NCI-H187 treated with DMSO at 0.1 percent for 48 hours (cell line): ENCODE measurements around the gene SOX6.

Experiments
- DNase-seq: peaks from one replicate; lab custom pipeline; 2025; lab: John Stamatoyannopoulos, UW

Gene SOX6

DNA sequence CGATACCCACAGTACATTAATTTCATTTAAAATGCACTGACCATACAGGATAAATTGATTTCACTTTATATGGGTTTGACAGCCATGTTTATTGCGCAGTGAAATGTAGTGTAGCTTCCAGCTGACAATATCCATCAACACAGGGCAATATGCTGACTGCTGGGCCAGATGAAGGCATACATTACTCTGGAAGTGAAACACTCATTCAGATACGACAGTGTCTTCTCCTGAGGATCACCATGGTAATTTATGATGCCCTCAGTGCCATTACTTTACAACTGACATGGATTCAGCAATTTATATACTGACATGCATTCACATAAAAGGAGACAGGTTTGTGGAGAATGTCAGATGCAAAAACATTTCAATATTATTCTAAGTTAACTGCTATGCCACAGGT lies 365.1 kb downstream of the SOX6 start:
- DNase-seq, result no peak

- DNase-seq, result no peak
Observed at GRCh38 chr11:15989685-15990084, 366.7 kb downstream of the SOX6 start.

DNA sequence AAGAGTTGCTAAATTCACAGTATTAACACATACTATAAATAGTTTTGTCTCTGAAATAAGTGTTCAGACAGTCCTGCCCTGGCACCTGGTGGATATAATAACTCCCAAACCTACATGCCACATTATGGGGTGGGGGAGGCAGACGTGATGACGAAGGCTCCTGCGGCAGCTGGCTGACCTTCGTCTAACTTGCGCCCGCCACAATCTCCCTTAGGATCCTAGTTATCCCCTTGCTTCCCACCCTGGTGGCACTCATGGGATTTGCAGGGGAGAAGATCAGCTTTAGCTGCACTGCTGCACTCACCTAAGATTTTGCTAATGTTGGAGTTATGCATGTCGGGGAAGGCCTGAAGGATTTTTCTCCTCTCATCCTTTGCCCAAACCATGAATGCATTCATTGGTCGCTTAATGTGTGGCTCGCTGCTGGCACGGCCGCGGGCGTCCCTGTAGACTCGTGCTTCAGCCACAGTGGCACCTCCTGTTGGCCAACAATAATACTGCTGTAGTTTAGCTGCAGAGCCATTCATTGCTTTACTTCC lies 367.6 kb downstream of the SOX6 start:
- DNase-seq, result no peak

DNA sequence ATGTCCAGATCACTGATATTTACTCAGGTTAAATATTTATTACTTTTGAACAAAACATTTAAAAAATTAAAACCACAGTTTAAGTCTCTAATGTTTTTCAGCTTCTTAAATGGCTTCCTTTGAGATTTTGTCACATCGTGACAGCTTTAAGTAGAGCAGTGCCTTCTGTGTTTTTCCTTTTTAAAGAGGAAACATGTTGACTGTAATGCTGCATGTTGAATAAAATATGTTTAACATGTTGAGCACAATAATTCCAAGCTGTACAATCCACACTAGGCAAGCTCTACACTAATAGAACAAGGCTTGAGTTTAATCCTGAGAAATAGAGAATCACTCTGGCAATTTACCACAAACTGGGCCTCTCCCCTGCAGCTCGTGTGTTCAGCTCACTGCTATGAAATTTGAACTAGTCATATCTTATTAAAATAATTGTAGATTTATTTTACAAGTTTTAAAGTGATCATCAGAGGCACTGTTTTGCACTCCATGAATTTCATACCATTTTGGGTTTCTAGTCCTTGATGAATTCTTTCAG lies 368.3 kb downstream of the SOX6 start:
- DNase-seq, result no peak

- DNase-seq, result no peak
Observed at GRCh38 chr11:15987046-15987445, 369.3 kb downstream of the SOX6 start.

DNA sequence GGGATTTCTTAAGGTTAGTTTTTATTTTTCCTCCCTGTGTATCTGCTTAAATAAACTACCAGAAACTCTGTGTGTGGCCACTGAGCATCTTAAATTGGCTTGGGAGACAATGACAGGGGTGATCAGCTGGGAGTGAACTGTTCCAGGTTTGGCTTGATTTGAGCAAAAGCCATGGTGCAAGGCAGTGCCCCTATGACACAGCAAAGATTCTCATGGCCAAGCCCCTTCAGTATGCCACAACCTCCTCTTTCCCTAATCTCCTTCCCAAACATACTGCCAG lies 370.5 kb downstream of the SOX6 start:
- no peak for DNase-seq

- no peak for DNase-seq
Observed at GRCh38 chr11:15985127-15985859, 371.1 kb downstream of the SOX6 start.

DNA sequence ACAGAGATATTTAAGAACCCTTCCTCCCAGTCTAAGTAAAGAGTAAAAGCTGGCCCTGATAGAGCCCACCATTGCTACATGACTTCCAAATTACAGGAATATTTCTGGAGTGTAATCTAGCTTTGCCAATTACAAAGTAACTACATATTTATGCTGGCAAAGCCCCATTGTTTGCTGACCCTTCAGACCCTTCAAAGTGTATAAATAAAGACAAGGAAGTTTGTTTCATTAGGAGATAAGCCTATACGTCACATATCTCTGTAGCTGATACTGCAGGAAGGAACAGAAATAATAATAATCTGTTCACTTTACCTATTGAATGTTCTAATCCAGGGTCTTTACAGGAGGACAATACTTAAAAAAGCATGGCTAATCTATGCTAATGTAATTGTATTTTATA lies 375.1 kb downstream of the SOX6 start:
- no peak for DNase-seq

- DNase-seq, result no peak
Observed at GRCh38 chr11:15977116-15977515, 379.2 kb downstream of the SOX6 start.

DNA sequence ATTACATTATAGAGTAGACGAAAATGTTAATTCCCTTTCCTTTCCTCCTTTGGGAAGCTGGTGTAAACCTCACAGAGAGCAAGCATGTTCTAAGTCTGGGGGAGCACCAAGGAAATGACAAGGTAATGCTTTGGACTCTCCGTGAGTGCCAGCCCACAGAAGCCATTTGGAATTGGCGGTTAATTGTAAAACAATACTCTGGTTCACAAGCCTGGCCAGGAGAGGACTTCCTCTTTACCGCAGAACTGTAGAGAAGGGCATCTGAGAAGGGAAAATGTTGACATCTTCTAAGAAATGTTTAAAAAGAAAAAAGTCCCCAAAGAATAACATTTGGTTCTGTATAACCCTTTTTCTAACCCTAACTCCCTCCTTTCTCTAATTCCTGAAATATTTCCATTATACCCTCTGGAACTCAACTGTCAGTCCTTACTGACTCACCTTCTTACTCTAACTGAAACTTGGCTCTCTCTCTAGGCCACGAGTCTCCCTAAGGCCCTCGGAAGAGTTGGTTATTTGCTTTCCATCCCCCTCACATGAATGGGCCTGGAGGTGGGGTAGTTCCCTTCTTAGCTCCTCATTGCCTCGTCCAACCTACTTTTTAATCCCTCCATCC lies 379.8 kb downstream of the SOX6 start:
- no peak for DNase-seq

DNA sequence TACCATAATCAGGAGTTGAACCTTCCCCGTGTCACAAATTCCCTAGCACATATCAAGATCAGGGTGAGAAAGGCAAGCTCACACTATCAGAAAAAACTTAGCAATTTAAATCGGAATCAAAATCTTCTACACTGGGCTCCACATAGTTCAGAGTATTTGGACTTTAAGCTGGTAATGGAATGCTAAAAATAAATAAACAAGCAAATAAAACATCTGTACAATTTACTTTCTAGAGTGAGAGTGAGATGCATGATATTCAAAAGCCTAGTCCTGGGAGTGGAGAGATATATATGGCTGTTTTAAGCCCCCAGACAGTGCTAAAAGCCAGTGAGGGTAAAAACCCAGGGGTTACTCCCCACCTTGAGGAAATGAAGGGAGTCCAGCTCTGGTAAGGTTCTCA lies 380.6 kb downstream of the SOX6 start:
- no peak for DNase-seq

- DNase-seq, result no peak
Observed at GRCh38 chr11:15972838-15973237, 383.5 kb downstream of the SOX6 start.

DNA sequence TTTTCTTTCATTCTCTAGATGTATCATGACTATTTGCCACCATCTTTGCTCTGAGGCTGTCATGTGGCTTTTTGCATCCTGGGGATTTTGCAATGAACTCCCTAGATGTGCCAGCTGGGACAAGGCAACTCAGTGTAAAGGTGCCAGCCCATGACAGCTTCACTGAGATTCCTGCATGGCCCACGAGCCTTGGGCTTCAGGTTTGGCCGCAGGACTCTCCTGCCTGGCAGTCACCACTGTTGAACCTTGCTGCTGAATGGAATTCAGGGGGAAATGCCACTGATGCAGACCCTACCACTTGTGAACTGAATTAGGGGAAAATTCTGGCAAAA lies 385.2 kb downstream of the SOX6 start:
- no peak for DNase-seq

- no peak for DNase-seq
Observed at GRCh38 chr11:15970506-15971214, 385.7 kb downstream of the SOX6 start.

DNA sequence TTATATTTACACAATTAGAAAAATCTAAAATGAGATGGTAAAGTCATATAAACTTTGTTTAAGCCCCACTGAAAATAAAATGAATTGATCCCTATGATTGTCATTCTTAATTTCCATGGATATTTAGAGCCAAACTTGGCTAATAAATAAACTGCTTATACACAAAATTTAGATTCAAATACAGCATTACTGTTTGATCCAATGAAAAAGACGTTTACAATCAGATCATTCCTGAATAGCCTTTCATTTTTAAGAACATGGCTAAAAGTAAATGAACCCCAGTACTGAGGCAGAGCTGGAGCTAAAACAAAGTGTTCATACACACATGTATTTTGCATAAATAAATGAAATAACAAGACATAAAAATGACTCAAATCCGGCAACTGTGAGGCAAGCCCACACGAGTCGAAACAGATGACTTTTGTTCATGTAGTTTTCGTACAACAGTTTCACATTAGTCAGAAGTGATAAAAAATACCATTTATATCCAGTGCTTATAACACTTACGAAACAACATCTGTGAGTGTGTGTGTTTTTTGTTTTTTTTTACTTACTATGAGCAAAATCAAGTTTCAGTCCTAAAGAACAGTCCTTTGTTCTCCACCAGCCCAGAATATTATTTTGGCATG lies 386.5 kb downstream of the SOX6 start:
- DNase-seq, result no peak

GRCh38 chr11:15969281-15969680 lies 387.1 kb downstream of the SOX6 start:
- DNase-seq, result no peak

DNA sequence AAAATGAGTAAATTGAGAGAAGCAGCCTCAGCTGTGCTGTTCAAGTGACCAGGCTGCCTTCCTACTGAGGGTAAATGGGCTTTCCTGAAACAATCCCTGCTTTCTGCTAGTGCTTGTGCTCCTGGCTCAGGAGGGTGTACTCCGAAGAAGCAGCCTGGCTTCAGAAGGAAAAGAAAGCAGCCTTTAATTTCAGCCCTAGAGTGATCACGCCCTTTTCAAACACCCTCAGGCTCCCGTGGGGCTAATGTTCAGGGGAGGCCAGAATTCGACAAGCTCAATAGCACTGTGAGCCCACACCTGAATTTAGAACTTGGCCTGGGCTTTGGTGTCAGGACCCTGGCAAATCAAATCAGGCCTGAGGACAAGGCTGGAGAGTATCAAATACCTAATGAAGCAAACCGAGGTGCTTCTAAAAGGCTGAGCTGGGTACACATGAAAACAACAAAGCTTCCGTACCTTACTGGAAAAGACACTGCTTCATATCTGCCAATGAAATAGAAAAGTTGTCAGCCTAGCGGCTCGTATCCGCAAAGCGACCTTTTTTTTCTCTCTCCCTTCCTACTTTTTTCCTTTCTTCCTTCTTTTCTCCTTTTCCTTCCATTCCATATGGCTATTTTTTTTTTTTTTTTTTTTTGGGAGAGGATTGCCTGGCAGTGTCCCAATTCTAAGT lies 387.8 kb downstream of the SOX6 start:
- DNase-seq, result no peak

DNA sequence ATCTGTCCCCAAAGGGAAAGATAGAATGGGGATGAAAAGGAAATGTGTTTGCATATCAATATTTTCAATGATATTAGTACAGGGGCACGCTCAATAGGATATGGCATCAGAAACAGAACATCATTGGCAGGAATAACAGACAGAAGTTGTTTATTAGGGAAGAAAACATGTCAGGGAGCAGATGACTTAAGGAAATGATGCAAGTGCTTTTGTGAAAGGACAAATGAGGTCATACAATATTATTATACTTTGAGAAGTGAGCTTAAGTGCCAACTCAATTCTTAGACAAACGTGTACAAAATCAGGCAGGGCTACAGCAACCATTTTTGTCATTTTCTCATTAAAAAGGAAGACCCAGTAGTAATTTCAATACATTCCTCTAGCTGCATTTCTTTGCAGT lies 388.4 kb downstream of the SOX6 start:
- no peak for DNase-seq

GRCh38 chr11:15967166-15967565 lies 389.2 kb downstream of the SOX6 start:
- no peak for DNase-seq

GRCh38 chr11:15965562-15966250 lies 390.6 kb downstream of the SOX6 start:
- DNase-seq, result no peak

- DNase-seq, result no peak
Observed at GRCh38 chr11:15963266-15963665, 393.1 kb downstream of the SOX6 start.

- DNase-seq, result no peak
Observed at GRCh38 chr11:15958910-15959309, 397.4 kb downstream of the SOX6 start.
